GM18502 (cell line): ENCODE measurements around the gene S100B.

Source experiments
- ATAC-seq: cut with Tn5 transposase; IDR thresholded peaks from one replicate; pipeline ENCODE4 v1.9.1; 2021; ENCODE audit warnings: mild to moderate bottlenecking; ENCODE audit not compliant: unreplicated experiment, poor library complexity

The S100B gene

GRCh38 chr21:46604975-46605766, at the start of gene S100B:
Gene S100B, minus strand, starts transcription at chr21:46605082. Its CDS starts 2,667 bp downstream, at chr21:46602415.
- no peak for ATAC-seq

GRCh38 chr21:46651121-46651520, 46.2 kb upstream of the S100B start:
- ATAC-seq = no peak

GRCh38 chr21:46650476-46651098, 45.7 kb upstream of the S100B start:
- no peak for ATAC-seq

- no peak for ATAC-seq
Measured at GRCh38 chr21:46649356-46649755, 44.5 kb upstream of the S100B start.

GRCh38 chr21:46648539-46648938, 43.7 kb upstream of the S100B start:
- ATAC-seq = no peak

- ATAC-seq = no peak
Measured at GRCh38 chr21:46646541-46647154, 41.8 kb upstream of the S100B start.

- no peak for ATAC-seq
Measured at GRCh38 chr21:46645840-46646239, 41.0 kb upstream of the S100B start.

- ATAC-seq = no peak
Measured at GRCh38 chr21:46643379-46644177, 38.7 kb upstream of the S100B start.

- no peak for ATAC-seq
Measured at GRCh38 chr21:46641656-46642055, 36.8 kb upstream of the S100B start.

- no peak for ATAC-seq
Measured at GRCh38 chr21:46639489-46640386, 34.9 kb upstream of the S100B start.

- ATAC-seq = no peak
Measured at GRCh38 chr21:46637952-46638746, 33.3 kb upstream of the S100B start.

GRCh38 chr21:46636550-46637285, 31.8 kb upstream of the S100B start:
- ATAC-seq = no peak

GRCh38 chr21:46636181-46636512, 31.3 kb upstream of the S100B start:
- ATAC-seq = no peak

- ATAC-seq = peak; percentile 87
Measured at GRCh38 chr21:46635324-46636180, 30.7 kb upstream of the S100B start, which contains the start of gene PRMT2. Gene PRMT2, plus strand, starts transcription at chr21:46635674. Its CDS starts 1,278 bp downstream, at chr21:46636952.

GRCh38 chr21:46634966-46635323, 30.1 kb upstream of the S100B start:
- peak; percentile 20 for ATAC-seq

- ATAC-seq = no peak
Measured at GRCh38 chr21:46634427-46634826, 29.5 kb upstream of the S100B start.

- ATAC-seq = no peak
Measured at GRCh38 chr21:46633566-46633965, 28.7 kb upstream of the S100B start.
